Nephron progenitor cell (in vitro differentiated cells): ENCODE measurements around the gene SLC35B2.

ENCODE experiments used
- DNase-seq: peaks from one replicate; pipeline ENCODE4 v3.0.0; 2021
- H3K27ac Mint-ChIP-seq: 2 replicates; pipeline ENCODE4 v1.8.0; 2021; ENCODE audit warnings: mild to moderate bottlenecking, moderate library complexity, mixed read lengths
- H3K27me3 Mint-ChIP-seq: 2 replicates; pipeline ENCODE4 v1.8.0; 2021; ENCODE audit warnings: mild to moderate bottlenecking, low read depth, mixed read lengths; ENCODE audit not compliant: poor library complexity
- H3K36me3 Mint-ChIP-seq: 2 replicates; pipeline ENCODE4 v1.8.0; 2021; ENCODE audit warnings: low read depth, mixed read lengths
- H3K4me1 Mint-ChIP-seq: 2 replicates; pipeline ENCODE4 v1.8.0; 2021; ENCODE audit warnings: mixed read lengths
- H3K4me3 Mint-ChIP-seq: 2 replicates; pipeline ENCODE4 v1.8.0; 2021; ENCODE audit warnings: mild to moderate bottlenecking, moderate library complexity, mixed read lengths
- H3K9me3 Mint-ChIP-seq: 2 replicates; pipeline ENCODE4 v1.8.0; 2021; ENCODE audit warnings: mild to moderate bottlenecking, moderate library complexity, mixed read lengths
- TF ChIP-seq, protein P1 (sequence below): fragments of 200-600 bp; sonication (generic); IDR thresholded peaks from 2 replicates; pipeline ENCODE4 v1.5.0; 2021; ENCODE audit warnings: antibody characterized with exemption

The SLC35B2 gene

DNA sequence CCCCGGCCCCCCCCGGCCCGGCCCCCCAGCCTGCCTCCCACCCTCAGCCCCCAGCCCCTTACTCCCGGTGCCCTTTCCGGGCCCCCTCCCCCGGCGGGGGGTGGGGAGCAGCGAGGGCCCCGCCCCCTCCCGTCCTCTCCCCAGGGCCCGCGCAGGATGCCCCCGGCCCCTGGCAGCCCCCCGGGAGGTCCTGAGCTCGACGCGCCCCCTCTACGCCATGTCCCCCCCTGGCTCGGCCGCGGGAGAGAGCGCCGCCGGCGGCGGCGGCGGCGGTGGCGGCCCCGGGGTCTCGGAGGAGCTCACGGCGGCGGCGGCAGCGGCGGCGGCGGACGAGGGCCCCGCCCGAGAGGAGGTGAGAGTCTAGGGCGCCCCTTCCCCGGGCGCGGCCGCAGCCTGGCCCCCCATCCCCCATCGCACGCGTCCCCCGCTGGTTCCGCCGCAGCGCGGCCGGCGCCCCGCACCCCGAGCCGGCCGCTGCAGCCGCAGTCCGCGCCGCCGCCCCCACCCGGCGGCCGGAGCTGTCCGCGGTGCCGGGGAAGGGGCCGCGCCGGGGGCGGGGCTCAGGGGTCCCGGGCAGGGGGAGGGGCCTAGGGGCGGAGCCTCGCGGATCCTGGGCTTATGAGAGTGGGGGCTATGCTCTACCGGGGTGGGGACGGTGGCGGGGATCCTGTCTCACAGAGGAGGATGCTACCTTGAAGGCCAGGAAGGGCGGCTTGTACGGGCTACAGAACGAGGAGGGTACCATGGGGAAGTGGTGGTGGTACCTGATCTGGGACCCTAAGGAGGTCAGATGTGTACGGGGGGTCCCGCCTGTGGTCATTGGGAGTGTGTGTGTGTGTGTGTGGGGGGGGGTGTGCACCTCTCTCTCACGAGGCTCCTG is 13.4 kb upstream of the SLC35B2 start:
- H3K9me3 Mint-ChIP-seq: no peaks in the 10 kb centered on the region
- no peak overlapping the region for H3K27ac Mint-ChIP-seq
- peaks cover 61% of the 10 kb centered on the region for H3K4me1 Mint-ChIP-seq
- peaks cover 14% of the 10 kb centered on the region for H3K27me3 Mint-ChIP-seq
- TF ChIP-seq, protein P1, sequence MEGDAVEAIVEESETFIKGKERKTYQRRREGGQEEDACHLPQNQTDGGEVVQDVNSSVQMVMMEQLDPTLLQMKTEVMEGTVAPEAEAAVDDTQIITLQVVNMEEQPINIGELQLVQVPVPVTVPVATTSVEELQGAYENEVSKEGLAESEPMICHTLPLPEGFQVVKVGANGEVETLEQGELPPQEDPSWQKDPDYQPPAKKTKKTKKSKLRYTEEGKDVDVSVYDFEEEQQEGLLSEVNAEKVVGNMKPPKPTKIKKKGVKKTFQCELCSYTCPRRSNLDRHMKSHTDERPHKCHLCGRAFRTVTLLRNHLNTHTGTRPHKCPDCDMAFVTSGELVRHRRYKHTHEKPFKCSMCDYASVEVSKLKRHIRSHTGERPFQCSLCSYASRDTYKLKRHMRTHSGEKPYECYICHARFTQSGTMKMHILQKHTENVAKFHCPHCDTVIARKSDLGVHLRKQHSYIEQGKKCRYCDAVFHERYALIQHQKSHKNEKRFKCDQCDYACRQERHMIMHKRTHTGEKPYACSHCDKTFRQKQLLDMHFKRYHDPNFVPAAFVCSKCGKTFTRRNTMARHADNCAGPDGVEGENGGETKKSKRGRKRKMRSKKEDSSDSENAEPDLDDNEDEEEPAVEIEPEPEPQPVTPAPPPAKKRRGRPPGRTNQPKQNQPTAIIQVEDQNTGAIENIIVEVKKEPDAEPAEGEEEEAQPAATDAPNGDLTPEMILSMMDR: no peak
- H3K36me3 Mint-ChIP-seq: no peaks in the 10 kb centered on the region
- peak overlapping the region; percentile 83 for H3K4me3 Mint-ChIP-seq
- peak; percentile 90 for DNase-seq

DNA sequence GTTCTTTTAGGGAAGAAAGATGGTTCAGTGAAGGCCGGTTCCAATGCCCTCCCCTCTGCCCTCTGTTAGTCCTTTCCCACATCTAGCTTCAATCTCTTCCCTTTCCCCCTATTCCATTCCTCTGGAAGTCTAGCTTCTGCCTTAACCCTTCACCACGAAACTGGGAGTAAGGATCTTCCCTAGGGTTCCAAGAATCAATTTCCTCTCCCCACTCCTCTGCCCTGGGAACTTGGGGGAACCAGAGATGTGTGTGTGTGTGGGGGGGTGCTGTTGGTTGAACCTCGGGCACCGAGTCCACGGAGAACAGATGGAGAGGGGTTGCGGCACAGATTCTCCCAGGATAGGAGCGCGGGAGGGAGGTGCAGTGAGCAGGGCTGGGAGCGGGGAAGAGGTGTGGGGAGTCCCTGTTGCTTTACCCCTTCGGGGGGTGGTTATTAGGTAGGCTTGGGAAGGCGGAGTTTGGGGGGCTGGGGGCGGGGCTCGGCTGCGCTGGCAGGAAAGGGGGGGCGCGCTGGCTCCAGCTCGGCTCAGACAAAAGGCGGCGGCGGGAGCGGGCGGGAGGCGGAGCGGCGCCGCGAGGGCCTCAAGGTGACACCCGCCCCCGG is 12.7 kb upstream of the SLC35B2 start, which contains the start of gene TMEM151B:
TMEM151B (plus strand) TSS at position 530 of the 605 bp plus-strand sequence. CDS start 293 bp downstream, outside the sequence.
- peak within 1 kb of the TSS; percentile 85 for H3K4me3 Mint-ChIP-seq

DNA sequence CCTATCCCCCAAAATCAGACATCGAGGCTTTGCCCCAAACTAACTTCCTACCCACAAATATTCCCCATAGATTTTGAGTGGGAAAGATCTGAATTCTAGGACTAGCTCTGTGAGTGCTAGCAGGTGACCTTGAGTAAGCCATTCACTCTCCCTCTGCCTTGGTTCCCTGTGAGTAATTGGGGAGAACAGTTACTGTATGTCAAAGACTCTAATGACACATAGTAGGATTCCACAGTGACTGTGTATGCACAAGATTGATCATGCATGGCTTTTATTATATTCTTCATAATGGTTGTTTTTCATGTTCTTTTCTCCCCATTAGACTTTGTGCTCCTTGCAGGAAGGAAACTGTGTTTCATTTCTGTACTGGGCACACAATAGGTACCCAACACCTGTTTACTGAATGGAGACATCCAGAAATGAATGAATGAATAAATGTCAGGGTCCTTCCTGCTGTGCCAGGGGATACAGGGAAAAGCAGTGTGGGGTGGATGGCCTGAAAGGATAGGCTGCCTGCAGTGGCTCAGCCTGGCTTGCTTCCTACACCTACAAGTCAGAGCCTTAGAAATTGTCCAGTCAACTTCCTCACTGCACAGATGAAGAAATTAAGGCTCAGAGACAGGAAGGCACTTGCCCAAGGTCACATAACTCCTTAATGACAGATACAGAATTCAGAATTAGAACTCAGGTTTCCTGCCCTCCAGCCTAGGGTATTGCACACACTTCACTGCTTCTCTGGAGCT is 12.0 kb upstream of the SLC35B2 start:
- peaks cover 68% of the 10 kb centered on the region for H3K4me1 Mint-ChIP-seq
- no peak for DNase-seq
- no peaks in the 10 kb centered on the region for H3K9me3 Mint-ChIP-seq
- no peak overlapping the region for H3K27ac Mint-ChIP-seq
- H3K27me3 Mint-ChIP-seq: peaks cover 14% of the 10 kb centered on the region
- peak overlapping the region; percentile 85 for H3K4me3 Mint-ChIP-seq
- TF ChIP-seq, protein P1: no peak
- H3K36me3 Mint-ChIP-seq: no peaks in the 10 kb centered on the region

More for the DNA sequence above, 12.7 kb upstream of the SLC35B2 start, which contains the start of gene TMEM151B:
- peak; percentile 49 for DNase-seq
- Mint-ChIP-seq H3K27me3 (peaks cover 14% of the 10 kb centered on the region), H3K36me3 (no peaks in the 10 kb centered on the region), H3K4me1 (peaks cover 65% of the 10 kb centered on the region), H3K27ac (no peak within 1 kb of the TSS), H3K9me3 (no peaks in the 10 kb centered on the region)
- TF ChIP-seq, protein P1: no peak

DNA sequence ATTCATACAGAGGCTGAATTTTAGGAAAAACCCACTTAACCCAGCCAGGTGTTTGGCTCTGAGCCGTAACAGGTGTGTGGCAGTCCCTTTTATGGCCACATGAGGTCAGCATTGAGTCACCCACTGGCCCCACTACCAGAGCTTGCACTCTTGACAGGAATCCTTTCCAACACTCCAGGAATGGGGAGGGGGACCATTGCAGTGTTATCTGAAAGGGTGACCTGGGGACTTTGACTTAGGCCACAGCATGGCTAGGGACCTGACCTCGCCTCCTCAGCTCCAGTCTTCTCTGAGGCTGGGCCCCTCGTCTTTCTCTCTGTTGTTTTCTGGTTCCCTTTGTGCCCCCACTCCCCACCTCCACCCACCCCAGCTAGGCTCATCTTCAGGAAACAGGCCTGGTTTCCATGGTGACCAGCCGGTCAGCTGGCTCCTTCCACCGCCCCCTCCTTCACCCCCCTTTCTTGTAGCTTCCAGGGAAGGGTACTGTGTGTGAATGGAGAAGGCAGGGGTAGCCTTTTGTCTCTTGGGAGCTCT is 10.8 kb upstream of the SLC35B2 start:
- Mint-ChIP-seq H3K9me3 (no peaks in the 10 kb centered on the region), H3K4me3 (no peak overlapping the region), H3K36me3 (no peaks in the 10 kb centered on the region), H3K27me3 (peaks cover 14% of the 10 kb centered on the region), H3K4me1 (peaks cover 78% of the 10 kb centered on the region), H3K27ac (no peak overlapping the region)
- peak; percentile 75 for DNase-seq
- TF ChIP-seq, protein P1: peak; percentile 97

DNA sequence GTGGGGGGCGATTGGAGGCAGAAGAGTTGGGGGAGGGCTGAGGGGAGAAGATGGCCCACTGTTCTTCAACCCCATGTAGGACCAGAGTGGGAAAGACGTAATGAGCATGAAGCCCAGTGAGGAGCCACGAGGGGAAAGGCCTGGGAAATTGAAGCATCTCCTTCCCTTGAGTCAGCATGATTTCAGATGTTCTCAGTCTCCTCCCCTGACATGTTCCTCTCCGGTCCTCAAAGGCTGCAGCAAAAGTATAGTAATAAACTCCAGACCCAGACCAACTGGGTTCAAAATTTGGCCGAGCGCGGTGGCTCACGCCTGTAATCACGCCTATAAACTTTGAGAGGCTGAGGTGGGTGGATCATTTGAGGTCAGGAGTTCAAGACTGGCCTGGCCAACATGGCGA is 9.9 kb upstream of the SLC35B2 start:
- no peaks in the 10 kb centered on the region for H3K9me3 Mint-ChIP-seq
- peaks cover 82% of the 10 kb centered on the region for H3K4me1 Mint-ChIP-seq
- no peaks in the 10 kb centered on the region for H3K36me3 Mint-ChIP-seq
- TF ChIP-seq, protein P1: no peak
- DNase-seq: no peak
- no peak overlapping the region for H3K4me3 Mint-ChIP-seq
- H3K27ac Mint-ChIP-seq: no peak overlapping the region
- peaks cover 14% of the 10 kb centered on the region for H3K27me3 Mint-ChIP-seq
